ENCODE results near the gene CST3. TPM values are rescaled to one million over a fixed set of nuclear protein-coding genes. Genes with fewer than 3 reads are reported as not detected.

CST3 gene
- total and polyA plus RNA-seq, 2 donors = 231 to 465 TPM

- 86% methylated on average over 12 of the region's 12 CpGs for WGBS
- Histone ChIP-seq H3K9me3 (ENCODE audit: control insufficient read depth in 2 of 2, insufficient read depth in 1 of 2, low read length in 1 of 2) (no peaks in the 10 kb centered on the region), H3K27ac (ENCODE audit: low read depth in 1 of 2, low read length in 1 of 2) (no peak overlapping the region), H3K36me3 (ENCODE audit: control insufficient read depth in 2 of 2, insufficient read depth in 2 of 2, low read length in 1 of 2) (peaks cover 0 to 5% of the 10 kb centered on the region in 2 donors), H3K4me1 (ENCODE audit: control insufficient read depth in 2 of 2, insufficient read depth in 2 of 2, low read length in 2 of 2) (peaks cover 3 to 22% of the 10 kb centered on the region in 2 donors), H3K4me3 (ENCODE audit: low read length in 2 of 2) (no peak overlapping the region), H3K27me3 (ENCODE audit: control insufficient read depth in 2 of 2, insufficient read depth in 1 of 2, low read length in 1 of 2) (peaks cover 4 to 9% of the 10 kb centered on the region in 2 donors)
- no peak for DNase-seq (ENCODE audit: low read depth in 6 of 9, low spot score in 9 of 9)
Observed at GRCh38 chr20:23634985-23635767, 2.6 kb downstream of the CST3 start.

GRCh38 chr20:23634044-23634801, 3.5 kb downstream of the CST3 start:
- Histone ChIP-seq H3K36me3 (ENCODE audit: control insufficient read depth in 2 of 2, insufficient read depth in 2 of 2, low read length in 1 of 2) (peaks cover 0 to 5% of the 10 kb centered on the region in 2 donors), H3K27ac (ENCODE audit: low read depth in 1 of 2, low read length in 1 of 2) (no peak overlapping the region), H3K27me3 (ENCODE audit: control insufficient read depth in 2 of 2, insufficient read depth in 1 of 2, low read length in 1 of 2) (peaks cover 4 to 9% of the 10 kb centered on the region in 2 donors), H3K4me3 (ENCODE audit: low read length in 2 of 2) (no peak overlapping the region), H3K4me1 (ENCODE audit: control insufficient read depth in 2 of 2, insufficient read depth in 2 of 2, low read length in 2 of 2) (peaks cover 0 to 14% of the 10 kb centered on the region in 2 donors), H3K9me3 (ENCODE audit: control insufficient read depth in 2 of 2, insufficient read depth in 1 of 2, low read length in 1 of 2) (no peaks in the 10 kb centered on the region)
- WGBS = 95% methylated on average over 8 of the region's 8 CpGs
- DNase-seq (ENCODE audit: low read depth in 6 of 9, low spot score in 9 of 9) = no peak

GRCh38 chr20:23632711-23633573, 4.8 kb downstream of the CST3 start:
- peaks cover 0 to 20% of the 10 kb centered on the region in 2 donors for H3K4me1 ChIP-seq (ENCODE audit: control insufficient read depth in 2 of 2, insufficient read depth in 2 of 2, low read length in 2 of 2)
- H3K36me3 ChIP-seq (ENCODE audit: control insufficient read depth in 2 of 2, insufficient read depth in 2 of 2, low read length in 1 of 2) = peaks cover 0 to 5% of the 10 kb centered on the region in 2 donors
- no peak overlapping the region for H3K4me3 ChIP-seq (ENCODE audit: low read length in 2 of 2)
- peaks cover 4 to 9% of the 10 kb centered on the region in 2 donors for H3K27me3 ChIP-seq (ENCODE audit: control insufficient read depth in 2 of 2, insufficient read depth in 1 of 2, low read length in 1 of 2)
- H3K9me3 ChIP-seq (ENCODE audit: control insufficient read depth in 2 of 2, insufficient read depth in 1 of 2, low read length in 1 of 2) = no peaks in the 10 kb centered on the region
- H3K27ac ChIP-seq (ENCODE audit: low read depth in 1 of 2, low read length in 1 of 2) = no peak overlapping the region
- DNase-seq (ENCODE audit: low read depth in 6 of 9, low spot score in 9 of 9) = no peak
- 85% methylated on average over 8 of the region's 8 CpGs for WGBS

DNA sequence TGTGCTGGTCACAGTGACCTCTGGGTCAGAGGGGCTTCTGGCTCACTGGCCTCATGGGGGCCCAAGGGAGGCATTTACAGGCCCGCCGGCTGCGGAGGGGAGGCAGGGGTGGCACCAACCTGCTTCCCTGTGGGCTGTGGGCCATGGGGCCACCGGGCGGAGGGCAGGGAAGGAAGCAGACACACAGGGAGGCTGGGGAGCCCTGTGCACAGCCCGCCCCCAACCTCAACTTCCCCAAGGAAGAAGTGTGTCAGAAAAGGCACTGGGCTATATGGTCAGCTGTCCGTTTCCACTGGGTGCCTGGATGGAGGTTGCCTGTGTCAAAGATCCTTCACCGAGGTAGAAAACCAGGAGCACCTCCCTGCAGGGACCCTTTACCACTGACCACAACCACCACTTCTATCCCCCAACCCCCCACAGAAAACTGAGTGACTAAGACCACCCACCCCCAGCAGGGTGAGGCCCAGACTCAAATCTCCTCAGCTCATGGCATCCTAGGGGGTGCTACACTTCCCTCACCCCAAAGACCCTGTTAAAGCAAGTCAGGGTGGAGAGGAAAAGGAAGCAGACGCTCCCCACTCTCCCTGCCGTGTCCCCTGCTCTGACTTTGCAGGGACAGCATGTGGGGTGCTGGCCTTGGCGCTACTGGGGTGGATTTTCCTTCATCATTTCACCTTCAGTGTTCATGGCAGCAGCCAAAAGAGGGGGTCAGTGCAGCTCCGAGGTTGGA, 5.6 kb downstream of the CST3 start:
- H3K27ac ChIP-seq (ENCODE audit: low read depth in 1 of 2, low read length in 1 of 2) = no peak overlapping the region
- no peak for DNase-seq (ENCODE audit: low read depth in 6 of 9, low spot score in 9 of 9)
- H3K4me1 ChIP-seq (ENCODE audit: control insufficient read depth in 2 of 2, insufficient read depth in 2 of 2, low read length in 2 of 2) = peaks cover 0 to 20% of the 10 kb centered on the region in 2 donors

GRCh38 chr20:23631226-23631822, 6.4 kb downstream of the CST3 start:
- WGBS = 98% methylated on average over 9 of the region's 9 CpGs
- Histone ChIP-seq H3K36me3 (ENCODE audit: control insufficient read depth in 2 of 2, insufficient read depth in 2 of 2, low read length in 1 of 2) (peaks cover 0 to 5% of the 10 kb centered on the region in 2 donors), H3K27ac (ENCODE audit: low read depth in 1 of 2, low read length in 1 of 2) (no peak overlapping the region), H3K27me3 (ENCODE audit: control insufficient read depth in 2 of 2, insufficient read depth in 1 of 2, low read length in 1 of 2) (peaks cover 0 to 2% of the 10 kb centered on the region in 2 donors), H3K4me1 (ENCODE audit: control insufficient read depth in 2 of 2, insufficient read depth in 2 of 2, low read length in 2 of 2) (peaks cover 0 to 14% of the 10 kb centered on the region in 2 donors), H3K4me3 (ENCODE audit: low read length in 2 of 2) (no peak overlapping the region), H3K9me3 (ENCODE audit: control insufficient read depth in 2 of 2, insufficient read depth in 1 of 2, low read length in 1 of 2) (no peaks in the 10 kb centered on the region)
- DNase-seq (ENCODE audit: low read depth in 6 of 9, low spot score in 9 of 9) = no peak

More for the DNA sequence above, 5.6 kb downstream of the CST3 start:
- Histone ChIP-seq H3K4me3 (ENCODE audit: low read length in 2 of 2) (no peak overlapping the region), H3K27me3 (ENCODE audit: control insufficient read depth in 2 of 2, insufficient read depth in 1 of 2, low read length in 1 of 2) (peaks cover under 1 to 7% of the 10 kb centered on the region in 2 donors), H3K9me3 (ENCODE audit: control insufficient read depth in 2 of 2, insufficient read depth in 1 of 2, low read length in 1 of 2) (no peaks in the 10 kb centered on the region), H3K36me3 (ENCODE audit: control insufficient read depth in 2 of 2, insufficient read depth in 2 of 2, low read length in 1 of 2) (peaks cover 0 to 5% of the 10 kb centered on the region in 2 donors)
- WGBS = 79% methylated on average over 12 of the region's 12 CpGs

DNA sequence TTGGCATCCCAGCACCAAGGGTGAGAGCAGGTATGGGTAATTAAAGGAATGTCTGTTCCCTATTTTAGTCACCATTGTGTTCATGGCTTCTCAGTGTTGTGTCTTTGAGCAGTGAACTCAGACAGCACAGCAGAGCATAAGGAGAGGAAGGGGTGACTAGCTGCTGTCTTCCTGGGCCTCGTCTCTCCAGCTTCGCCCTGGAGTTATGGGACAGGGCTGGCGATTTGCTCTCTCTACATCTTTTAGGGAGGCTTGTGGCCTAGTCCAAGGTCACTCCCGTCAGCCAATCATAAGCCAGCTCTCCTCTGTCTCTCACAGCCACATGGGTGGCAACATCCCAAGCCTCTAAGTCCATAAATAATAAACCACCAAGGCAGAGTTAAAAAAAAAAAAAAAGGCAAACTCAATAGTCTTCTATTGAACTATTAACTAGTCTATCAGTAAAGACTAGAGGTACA, 7.3 kb downstream of the CST3 start:
- Histone ChIP-seq H3K27me3 (ENCODE audit: control insufficient read depth in 2 of 2, insufficient read depth in 1 of 2, low read length in 1 of 2) (no peaks in the 10 kb centered on the region), H3K36me3 (ENCODE audit: control insufficient read depth in 2 of 2, insufficient read depth in 2 of 2, low read length in 1 of 2) (peaks cover 0 to 5% of the 10 kb centered on the region in 2 donors), H3K4me1 (ENCODE audit: control insufficient read depth in 2 of 2, insufficient read depth in 2 of 2, low read length in 2 of 2) (peaks cover 0 to 8% of the 10 kb centered on the region in 2 donors), H3K27ac (ENCODE audit: low read depth in 1 of 2, low read length in 1 of 2) (peak overlapping the region in 1 of 2 donors; percentile 46), H3K9me3 (ENCODE audit: control insufficient read depth in 2 of 2, insufficient read depth in 1 of 2, low read length in 1 of 2) (no peaks in the 10 kb centered on the region), H3K4me3 (ENCODE audit: low read length in 2 of 2) (no peak overlapping the region)
- WGBS = 96% methylated on average over 4 of the region's 4 CpGs
- no peak for DNase-seq (ENCODE audit: low read depth in 6 of 9, low spot score in 9 of 9)

GRCh38 chr20:23629542-23630391, 8.0 kb downstream of the CST3 start:
- no peaks in the 10 kb centered on the region for H3K27me3 ChIP-seq (ENCODE audit: control insufficient read depth in 2 of 2, insufficient read depth in 1 of 2, low read length in 1 of 2)
- H3K4me3 ChIP-seq (ENCODE audit: low read length in 2 of 2) = no peak overlapping the region
- 83% methylated on average over 12 of the region's 12 CpGs for WGBS
- peaks cover 0 to 5% of the 10 kb centered on the region in 2 donors for H3K36me3 ChIP-seq (ENCODE audit: control insufficient read depth in 2 of 2, insufficient read depth in 2 of 2, low read length in 1 of 2)
- H3K27ac ChIP-seq (ENCODE audit: low read depth in 1 of 2, low read length in 1 of 2) = peak overlapping the region in 1 of 2 donors; percentile 50
- no peak for DNase-seq (ENCODE audit: low read depth in 6 of 9, low spot score in 9 of 9)
- H3K9me3 ChIP-seq (ENCODE audit: control insufficient read depth in 2 of 2, insufficient read depth in 1 of 2, low read length in 1 of 2) = no peaks in the 10 kb centered on the region
- peaks cover 0 to 6% of the 10 kb centered on the region in 2 donors for H3K4me1 ChIP-seq (ENCODE audit: control insufficient read depth in 2 of 2, insufficient read depth in 2 of 2, low read length in 2 of 2)
